GM20000 (cell line): ENCODE results near the gene C3AR1.

Experiments
- DNase-seq: peaks from one replicate; pipeline ENCODE4 v3.0.0; 2012; ENCODE audit warnings: low spot score
- TF ChIP-seq, protein P1 (sequence below): IDR thresholded peaks from 2 replicates; pipeline ENCODE4 v1.5.1; 2012; ENCODE audit warnings: mild to moderate bottlenecking, control low read depth; ENCODE audit errors: extremely low read depth, missing control alignments

C3AR1 gene

DNA sequence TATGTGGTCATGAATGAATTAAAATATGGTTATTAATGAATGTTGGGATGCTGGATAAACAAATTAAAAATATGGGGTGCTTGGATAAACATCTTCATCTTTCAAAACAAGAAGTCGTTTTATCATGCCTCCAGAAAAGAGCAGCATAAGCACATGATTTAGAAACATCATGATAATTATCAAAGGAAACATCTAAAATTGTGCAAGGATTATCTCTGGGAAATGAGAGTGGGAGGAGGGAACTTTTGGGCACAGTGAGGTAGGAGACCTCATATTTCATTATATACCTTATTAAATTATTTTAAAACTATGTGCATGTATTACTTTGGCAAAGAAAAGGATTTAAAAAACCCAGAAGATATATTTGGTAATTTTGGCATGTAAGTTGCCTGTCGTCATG is 8.9 kb downstream of the C3AR1 start:
- TF ChIP-seq, protein P1, sequence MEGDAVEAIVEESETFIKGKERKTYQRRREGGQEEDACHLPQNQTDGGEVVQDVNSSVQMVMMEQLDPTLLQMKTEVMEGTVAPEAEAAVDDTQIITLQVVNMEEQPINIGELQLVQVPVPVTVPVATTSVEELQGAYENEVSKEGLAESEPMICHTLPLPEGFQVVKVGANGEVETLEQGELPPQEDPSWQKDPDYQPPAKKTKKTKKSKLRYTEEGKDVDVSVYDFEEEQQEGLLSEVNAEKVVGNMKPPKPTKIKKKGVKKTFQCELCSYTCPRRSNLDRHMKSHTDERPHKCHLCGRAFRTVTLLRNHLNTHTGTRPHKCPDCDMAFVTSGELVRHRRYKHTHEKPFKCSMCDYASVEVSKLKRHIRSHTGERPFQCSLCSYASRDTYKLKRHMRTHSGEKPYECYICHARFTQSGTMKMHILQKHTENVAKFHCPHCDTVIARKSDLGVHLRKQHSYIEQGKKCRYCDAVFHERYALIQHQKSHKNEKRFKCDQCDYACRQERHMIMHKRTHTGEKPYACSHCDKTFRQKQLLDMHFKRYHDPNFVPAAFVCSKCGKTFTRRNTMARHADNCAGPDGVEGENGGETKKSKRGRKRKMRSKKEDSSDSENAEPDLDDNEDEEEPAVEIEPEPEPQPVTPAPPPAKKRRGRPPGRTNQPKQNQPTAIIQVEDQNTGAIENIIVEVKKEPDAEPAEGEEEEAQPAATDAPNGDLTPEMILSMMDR = no peak
- DNase-seq = no peak

DNA sequence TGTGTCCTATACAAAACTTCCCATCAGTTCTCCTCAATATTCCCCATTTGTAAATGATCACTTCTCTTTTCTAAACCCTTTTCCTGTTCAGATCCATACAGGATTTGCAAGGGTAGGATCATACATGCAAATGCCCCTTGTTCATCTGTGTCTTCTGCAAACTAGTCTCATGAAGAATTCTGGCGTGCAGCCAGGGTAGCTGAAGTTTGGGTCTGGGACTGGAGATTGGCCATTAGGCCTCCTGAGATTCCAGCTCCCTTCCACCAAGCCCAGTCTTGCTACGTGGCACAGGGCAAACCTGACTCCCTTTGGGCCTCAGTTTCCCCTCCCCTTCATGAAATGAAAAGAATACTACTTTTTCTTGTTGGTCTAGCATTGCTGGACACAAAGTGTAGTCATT is 11.3 kb downstream of the C3AR1 start:
- TF ChIP-seq, protein P1 = no peak
- DNase-seq = no peak

DNA sequence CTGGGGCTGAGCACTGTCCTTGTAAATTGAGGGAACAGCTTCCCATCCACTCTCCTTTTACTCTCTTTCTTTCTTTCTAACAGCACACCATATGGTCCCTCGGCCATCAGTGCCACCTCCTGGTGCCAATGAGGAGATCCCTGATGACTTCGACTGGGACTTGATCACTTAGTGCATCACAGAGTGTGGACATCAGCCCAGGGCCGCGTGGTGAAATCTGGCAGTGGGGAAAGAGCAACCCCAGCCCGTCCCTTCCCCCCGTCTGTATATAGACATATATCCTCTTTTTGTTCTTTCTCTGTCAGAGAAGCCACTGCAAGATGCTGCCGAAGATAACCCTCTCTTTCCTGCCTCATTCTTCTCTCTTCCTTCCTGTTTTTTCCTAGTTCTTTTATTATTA is 13.5 kb downstream of the C3AR1 start:
- TF ChIP-seq, protein P1 = no peak
- no peak for DNase-seq

DNA sequence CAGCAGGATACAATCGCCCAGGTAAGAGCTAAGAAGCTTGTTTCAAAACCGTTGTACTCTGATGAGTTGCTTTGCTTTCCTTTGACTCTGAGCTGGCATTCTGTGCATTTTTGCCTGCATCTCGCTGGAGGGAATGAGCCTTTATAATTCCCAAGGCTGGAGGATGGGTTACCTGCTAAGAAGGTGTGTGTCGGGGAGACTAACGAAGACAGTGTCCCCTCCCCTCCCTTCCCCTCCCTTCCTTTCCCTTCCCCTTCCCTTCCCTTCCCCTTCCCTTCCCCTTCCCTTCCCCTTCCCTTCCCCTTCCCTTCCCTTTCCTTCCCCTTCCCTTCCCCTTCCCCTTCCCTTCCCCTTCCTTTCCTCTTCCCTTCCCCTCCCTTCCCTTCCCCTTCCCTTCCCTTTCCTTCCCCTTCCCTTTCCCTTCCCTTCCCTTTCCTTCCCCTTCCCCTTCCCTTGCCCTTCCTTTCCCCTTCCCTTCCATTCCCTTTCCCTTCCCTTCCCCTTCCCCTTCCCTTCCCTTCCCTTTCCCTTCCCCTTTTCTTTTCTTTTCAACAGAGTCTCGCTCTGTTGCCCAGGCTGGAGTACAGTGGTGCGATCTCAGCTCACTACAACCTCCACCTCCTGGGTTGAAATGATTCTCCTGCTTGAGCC is 15.4 kb downstream of the C3AR1 start:
- TF ChIP-seq, protein P1 = no peak
- DNase-seq = no peak

DNA sequence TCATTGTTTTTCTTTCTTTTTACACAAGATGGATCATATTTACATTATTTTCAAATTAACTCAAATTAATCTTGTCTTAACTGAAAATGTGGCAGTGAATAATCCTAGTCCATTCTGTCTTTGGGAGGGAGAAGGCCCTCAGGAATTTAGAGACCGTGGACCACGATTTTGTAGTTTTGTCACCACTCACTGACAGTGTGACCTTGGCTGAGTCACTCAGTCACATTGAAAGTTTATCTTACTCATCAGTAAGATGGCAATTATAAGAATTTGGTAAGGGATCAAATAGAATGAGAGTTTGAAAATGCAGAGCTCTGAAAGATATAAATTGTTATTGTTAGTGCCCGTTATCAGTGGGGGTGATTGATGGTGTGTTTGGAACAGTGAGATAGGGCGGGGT is 17.3 kb downstream of the C3AR1 start:
- no peak for DNase-seq
- TF ChIP-seq, protein P1 = no peak

DNA sequence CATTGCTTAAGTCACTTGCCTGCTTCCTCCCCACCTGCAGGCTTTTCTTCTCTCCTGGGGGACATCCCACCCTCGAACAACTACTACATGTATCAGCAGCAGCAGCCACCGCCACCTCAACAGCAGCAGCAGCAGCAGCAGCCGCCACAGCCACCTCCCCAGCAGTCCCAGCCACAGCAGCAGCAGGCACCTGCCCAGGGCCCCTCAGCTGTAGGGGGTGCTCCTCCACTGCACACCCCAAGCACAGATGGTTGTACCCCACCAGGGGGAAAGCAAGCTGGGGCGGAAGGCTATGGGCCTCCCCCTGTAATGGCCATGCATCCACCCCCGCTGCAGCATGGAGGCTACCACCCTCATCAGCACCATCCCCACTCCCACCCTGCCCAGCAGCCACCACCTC is 18.3 kb downstream of the C3AR1 start:
- no peak for DNase-seq
- TF ChIP-seq, protein P1 = no peak

DNA sequence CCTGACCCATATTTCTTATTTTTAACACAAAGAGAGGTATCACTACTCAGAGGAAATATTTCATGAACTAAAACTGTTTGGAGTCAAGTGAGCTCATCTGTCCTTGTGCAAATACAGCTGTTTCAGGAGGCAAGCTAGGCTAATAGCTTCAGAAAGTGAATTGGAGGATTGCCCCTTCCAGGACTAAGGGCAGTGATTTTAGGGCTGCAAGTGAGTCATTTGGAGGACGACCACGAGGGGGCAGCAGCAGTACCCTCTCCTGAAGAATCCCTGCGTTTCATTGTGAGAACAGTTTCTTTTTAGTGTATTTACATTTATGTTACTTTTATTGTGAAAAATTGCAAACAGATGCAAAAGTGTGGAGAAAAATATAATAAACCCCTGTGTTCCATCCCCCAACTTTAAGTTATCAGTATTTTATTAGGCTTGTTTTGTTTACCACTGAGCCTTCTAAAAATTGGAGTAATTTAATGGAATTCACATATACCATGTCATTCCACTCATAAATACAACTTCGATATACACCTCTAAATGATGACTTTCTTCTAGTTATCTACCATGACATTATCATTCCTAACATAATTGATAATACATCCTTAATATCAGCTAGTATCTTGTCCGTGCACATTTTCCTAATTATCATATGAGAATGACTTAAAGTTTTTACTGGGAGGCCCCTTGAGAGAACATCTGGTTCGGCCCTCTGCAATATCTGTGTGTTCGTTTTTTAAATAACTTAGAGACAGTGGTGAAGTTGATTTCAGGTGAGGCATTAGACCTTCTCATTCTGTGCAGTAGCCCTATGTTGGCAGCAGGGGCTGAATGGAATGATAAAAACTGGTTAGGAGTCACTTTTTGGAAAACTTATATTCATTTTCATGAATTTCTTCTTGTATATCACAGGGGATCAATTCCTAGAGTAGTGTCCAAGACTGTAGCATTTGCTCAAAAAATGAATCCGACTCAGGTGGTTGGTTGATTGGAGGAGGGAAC is 19.9 kb downstream of the C3AR1 start:
- TF ChIP-seq, protein P1 = peak; percentile 73
- peak; percentile 83 for DNase-seq
